Transverse colon (tissue), 4 donors: ENCODE measurements around the gene CES3. TPM values are rescaled to one million over a fixed set of nuclear protein-coding genes. Genes with fewer than 3 reads are reported as not detected.

Source experiments
- DNase-seq: peaks from one replicate; pipeline ENCODE4 v3.0.0-alpha.2; 2019
- H3K27ac ChIP-seq, 4 donors: fragments of 200-600 bp; sonication (generic); 2 replicates each; pipeline ENCODE4 v1.5.1; 2016 to 2018; ENCODE audit warnings: inconsistent platforms in 4 of 4
- H3K27me3 ChIP-seq: fragments of 200-600 bp; sonication (generic); 2 replicates; pipeline ENCODE4 v1.5.1; 2017; ENCODE audit warnings: inconsistent platforms
- H3K36me3 ChIP-seq, 4 donors: fragments of 200-600 bp; sonication (generic); 2 replicates each; pipeline ENCODE4 v1.5.1; 2017 to 2019; ENCODE audit warnings: inconsistent platforms in 4 of 4
- H3K4me1 ChIP-seq, 4 donors: fragments of 200-600 bp; sonication (generic); 2 replicates each; pipeline ENCODE4 v1.5.1; 2017 to 2020; ENCODE audit warnings: inconsistent platforms in 4 of 4
- H3K4me3 ChIP-seq, 4 donors: fragments of 200-600 bp; sonication (generic); 1 replicate in 1 of 4; 2 replicates in 3 of 4; pipeline versions ENCODE4 v1.5.1 to v1.6.1; 2017 to 2019; ENCODE audit warnings: inconsistent platforms in 4 of 4
- H3K9me3 ChIP-seq, 2 donors: fragments of 200-600 bp; sonication (generic); 2 replicates each; pipeline ENCODE4 v1.5.1; 2017 to 2019; ENCODE audit warnings: inconsistent platforms in 2 of 2
- EP300 ChIP-seq: sonication (generic); formaldehyde crosslinking; IDR thresholded peaks from one replicate; pipeline ENCODE4 v1.6.1; 2017; ENCODE audit warnings: antibody characterized with exemption, low read depth
- POLR2A ChIP-seq: fragments of 450-650 bp; IDR thresholded peaks from one replicate; pipeline ENCODE4 v1.6.1; 2016; ENCODE audit warnings: antibody characterized with exemption, mild to moderate bottlenecking, moderate library complexity
- POLR2AphosphoS5 ChIP-seq, 3 donors: sonication (generic); formaldehyde crosslinking; IDR thresholded peaks; one replicate each; pipeline ENCODE4 v1.6.1; 2016; ENCODE audit warnings: antibody characterized with exemption in 3 of 3
- WGBS, 2 donors: methylation state at CpG; one replicate each; pipeline ENCODE4 v1.1.5; 2018; ENCODE audit warnings: low coverage in 1 of 2; 5-methylcytosine and 5-hydroxymethylcytosine counted together
- in situ Hi-C, 4 donors: fragments of 200-750 bp; cut with MboI; loops; one replicate each; pipeline versions ENCODE4 v1.15.0 to v1.15.1; 2017; ENCODE audit warnings: low sequenced_read_pairs in 3 of 4, low pct_ligation_motif_present in 1 of 4, low pct_unique_long_range_greater_than_20kb in 1 of 4
- intact Hi-C: fragments of 100-400 bp; cut with DNase I; formaldehyde crosslinking; loops from one replicate; pipeline ENCODE4 v1.15.1; 2023; ENCODE audit warnings: low total_unique reads
- small RNA-seq, 4 donors: library from RNA; depleted of rRNA; stranded (forward); fragments of <200 nt; gene quantifications; one replicate each; pipeline ENCODE3, GENCODE V24; 2016
- total RNA-seq, 4 donors: library from RNA; depleted of rRNA; stranded (reverse); fragments of >200 nt; gene quantifications; one replicate each; pipeline ENCODE4 v1.1.0, GENCODE V29; 2016
- TF ChIP-seq, protein P1 (sequence below), 5 experiments: fragments of 200-600 bp in 3 of 5; fragments of 450-650 bp in 2 of 5; sonication (generic) in 3 of 5; IDR thresholded peaks; 1 replicate in 2 of 5; 2 replicates in 3 of 5; pipeline ENCODE4 v1.5.1; 2016 to 2017; ENCODE audit warnings: antibody characterized with exemption in 5 of 5, inconsistent platforms in 3 of 5, mild to moderate bottlenecking in 2 of 5, moderate library complexity in 1 of 5

CES3 gene
- total RNA-seq, 4 donors from 2014 or later, result 247 to 616 (median 291) TPM

DNA sequence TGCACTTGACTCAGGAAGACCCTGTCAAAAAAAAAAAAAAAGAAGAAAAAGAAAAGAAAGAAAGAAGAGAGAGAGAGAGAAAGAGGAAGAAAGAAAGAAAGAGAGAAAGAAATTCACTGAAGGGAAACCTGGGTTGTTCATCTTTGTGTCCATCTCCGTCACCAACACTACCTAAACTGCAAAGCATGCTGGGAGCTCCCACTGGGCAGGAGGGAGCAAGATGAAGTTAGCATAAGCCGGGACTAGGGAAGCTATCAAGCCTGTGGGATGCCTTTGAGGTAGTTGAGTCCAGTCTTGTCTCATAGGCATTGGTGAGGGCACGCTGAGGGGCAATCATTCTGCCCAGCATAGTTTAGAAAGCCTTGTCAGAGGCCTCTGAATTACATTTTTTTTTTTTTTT, 60.3 kb downstream of the CES3 start:
- Histone ChIP-seq H3K27me3 (no peaks in the 10 kb centered on the region), H3K36me3 (no peaks in the 10 kb centered on the region), H3K4me1 (no peaks in the 10 kb centered on the region), H3K27ac (no peak overlapping the region), H3K4me3 (no peak overlapping the region), H3K9me3 (no peaks in the 10 kb centered on the region)
- TF ChIP-seq EP300 (no peak), POLR2AphosphoS5 (IDR thresholded peaks at IDR 0.05) (no peak), POLR2A (no peak)
- TF ChIP-seq, protein P1, sequence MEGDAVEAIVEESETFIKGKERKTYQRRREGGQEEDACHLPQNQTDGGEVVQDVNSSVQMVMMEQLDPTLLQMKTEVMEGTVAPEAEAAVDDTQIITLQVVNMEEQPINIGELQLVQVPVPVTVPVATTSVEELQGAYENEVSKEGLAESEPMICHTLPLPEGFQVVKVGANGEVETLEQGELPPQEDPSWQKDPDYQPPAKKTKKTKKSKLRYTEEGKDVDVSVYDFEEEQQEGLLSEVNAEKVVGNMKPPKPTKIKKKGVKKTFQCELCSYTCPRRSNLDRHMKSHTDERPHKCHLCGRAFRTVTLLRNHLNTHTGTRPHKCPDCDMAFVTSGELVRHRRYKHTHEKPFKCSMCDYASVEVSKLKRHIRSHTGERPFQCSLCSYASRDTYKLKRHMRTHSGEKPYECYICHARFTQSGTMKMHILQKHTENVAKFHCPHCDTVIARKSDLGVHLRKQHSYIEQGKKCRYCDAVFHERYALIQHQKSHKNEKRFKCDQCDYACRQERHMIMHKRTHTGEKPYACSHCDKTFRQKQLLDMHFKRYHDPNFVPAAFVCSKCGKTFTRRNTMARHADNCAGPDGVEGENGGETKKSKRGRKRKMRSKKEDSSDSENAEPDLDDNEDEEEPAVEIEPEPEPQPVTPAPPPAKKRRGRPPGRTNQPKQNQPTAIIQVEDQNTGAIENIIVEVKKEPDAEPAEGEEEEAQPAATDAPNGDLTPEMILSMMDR (IDR thresholded peaks at IDR 0.05), result no peak
- WGBS, 2 donors, result 78 to 100% methylated on average over 1 to 3 of the region's 3 CpGs
- in situ Hi-C loops, result no loop called here
- intact Hi-C loops, result no loop called here
- DNase-seq, result peak; percentile 2

DNA sequence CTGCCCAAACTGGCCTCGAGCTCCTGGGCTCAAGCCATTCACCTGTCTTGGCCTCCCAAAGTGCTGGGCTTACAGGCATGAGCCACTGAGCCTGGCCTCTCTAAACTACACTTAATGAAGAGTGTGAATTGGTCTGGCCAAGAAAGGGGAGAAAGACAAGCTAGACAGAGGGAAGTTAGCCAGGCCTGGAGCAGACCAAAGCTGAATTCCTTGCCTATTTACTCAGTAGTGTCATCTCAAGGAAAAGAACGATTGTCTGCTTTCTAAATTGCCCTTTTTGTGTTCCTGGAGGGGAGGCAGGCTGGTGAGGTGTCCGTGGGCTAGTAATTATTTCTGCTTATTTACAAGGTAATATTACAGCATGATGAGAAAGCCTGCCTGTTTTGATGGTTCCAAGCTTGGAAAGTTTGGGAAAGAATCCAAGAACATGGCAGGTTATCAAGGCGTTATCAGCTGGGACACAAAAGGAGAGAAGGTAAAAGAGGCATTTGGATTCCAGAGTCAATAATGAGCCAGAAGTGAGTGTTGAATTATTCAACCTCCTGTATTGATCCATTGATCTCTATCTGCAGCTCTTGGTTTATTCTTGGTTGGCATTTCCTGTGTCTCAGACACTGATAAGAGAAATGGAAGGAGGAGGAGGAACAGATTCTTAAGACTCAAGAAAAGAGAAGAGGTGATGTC, 61.6 kb downstream of the CES3 start:
- no peak for DNase-seq
- H3K4me3 ChIP-seq, result no peak overlapping the region
- TF ChIP-seq EP300 (no peak), POLR2A (no peak), POLR2AphosphoS5 (IDR thresholded peaks at IDR 0.05) (no peak)
- TF ChIP-seq, protein P1 (IDR thresholded peaks at IDR 0.05), result no peak
- H3K4me1 ChIP-seq, result no peaks in the 10 kb centered on the region
- intact Hi-C loops, result no loop called here
- H3K36me3 ChIP-seq, result no peaks in the 10 kb centered on the region
- WGBS, 2 donors, result 43 to 71% methylated on average over 3 to 4 of the region's 4 CpGs
- H3K9me3 ChIP-seq, result no peaks in the 10 kb centered on the region
- H3K27ac ChIP-seq, result no peak overlapping the region
- H3K27me3 ChIP-seq, result no peaks in the 10 kb centered on the region
- in situ Hi-C loops, result no loop called here

DNA sequence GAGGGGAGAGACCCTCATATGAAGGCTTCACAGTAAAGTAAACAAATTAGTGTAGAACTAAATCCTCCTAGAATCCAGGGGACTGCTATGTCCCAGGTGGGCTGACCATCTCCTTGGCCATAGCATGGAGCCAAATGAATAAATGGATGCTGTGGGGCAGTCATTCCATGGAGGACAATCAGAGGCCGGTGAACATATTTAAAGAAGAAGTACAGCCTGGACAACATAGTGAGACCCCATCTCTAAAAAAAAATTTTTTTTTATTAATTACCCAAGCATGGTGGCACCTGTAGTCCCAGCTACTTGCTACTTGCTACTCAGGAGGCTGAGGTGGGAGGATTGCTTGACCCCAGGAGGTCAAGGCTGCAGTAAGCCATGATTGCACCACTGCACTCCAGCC, 62.6 kb downstream of the CES3 start:
- no peaks in the 10 kb centered on the region for H3K36me3 ChIP-seq
- WGBS, 2 donors, result 86% methylated on average over 1 of the region's 1 CpG; no CpG with 5 or more reads in 1 of the 2 donors
- intact Hi-C loops, result no loop called here
- no peak for DNase-seq
- TF ChIP-seq, protein P1 (IDR thresholded peaks at IDR 0.05), result no peak
- H3K4me3 ChIP-seq, result no peak overlapping the region
- in situ Hi-C loops, result no loop called here
- no peaks in the 10 kb centered on the region for H3K27me3 ChIP-seq
- H3K27ac ChIP-seq, result no peak overlapping the region
- H3K4me1 ChIP-seq, result peaks cover 0 to 6% (median 3%) of the 10 kb centered on the region in 4 donors
- no peaks in the 10 kb centered on the region for H3K9me3 ChIP-seq

Small RNA genes lying within 50 kb of the gene (small RNA-seq; reads per million reads assigned to genes)
- 0 to 0.28 (median 0) reads per million in 4 donors for gene RN7SL543P

Other genes starting within 250 kb of the CES3 start
- gene DYNC1LI2, start 209.7 kb upstream of the CES3 start, total RNA-seq, result 100 to 1,000 TPM; 199 to 393 (median 284) TPM
- under 1 TPM in 1 of 4 donors, not detected in 3; 0.32 TPM for gene TERB1, start 159.7 kb upstream of the CES3 start, total RNA-seq
- 10 to 100 TPM; 25.3 to 45.1 (median 32.1) TPM for gene NAE1, start 130.3 kb upstream of the CES3 start, total RNA-seq
- 100 to 1,000 TPM; 107 to 237 (median 152) TPM for gene CA7, start 116.9 kb upstream of the CES3 start, total RNA-seq
- gene PDP2, start 80.8 kb upstream of the CES3 start, total RNA-seq, result 10 to 100 TPM in 2 of 4 donors, 1 to 10 TPM in 2; 4.9 to 36.2 (median 11.5) TPM
- 1 to 10 TPM in 2 of 4 donors, under 1 TPM in 1, not detected in 1; 0.20 to 2.4 (median 1.8) TPM for gene CDH16, start 42.4 kb upstream of the CES3 start, total RNA-seq
- gene RRAD, start 35.7 kb upstream of the CES3 start, total RNA-seq, result 10 to 100 TPM in 1 of 4 donors, 1 to 10 TPM in 2, not detected in 1; 3.5 to 15.3 (median 4.2) TPM
- 10 to 100 TPM; 15.3 to 93.8 (median 51.6) TPM for gene CIAO2B, start 26.9 kb upstream of the CES3 start, total RNA-seq
- 1,000 to 10,000 TPM in 2 of 4 donors, 100 to 1,000 TPM in 2; 462 to 1,338 (median 921) TPM for gene CES2, start 25.8 kb upstream of the CES3 start, total RNA-seq
- 10 to 100 TPM in 3 of 4 donors, 1 to 10 TPM in 1; 9.7 to 24.7 (median 15.7) TPM for gene CES4A, start 27.3 kb downstream of the CES3 start, total RNA-seq
- gene CBFB, start 67.9 kb downstream of the CES3 start, total RNA-seq, result 100 to 1,000 TPM in 1 of 4 donors, 10 to 100 TPM in 3; 19.7 to 106 (median 33.1) TPM
- gene PHAF1, start 148.7 kb downstream of the CES3 start, total RNA-seq, result 10 to 100 TPM; 13.3 to 23.8 (median 17.7) TPM
- 10 to 100 TPM in 1 of 4 donors, 1 to 10 TPM in 3; 1.5 to 69.1 (median 5.5) TPM for gene B3GNT9, start 189.7 kb downstream of the CES3 start, total RNA-seq
- gene TRADD, start 198.6 kb downstream of the CES3 start, total RNA-seq, result 10 to 100 TPM; 32.2 to 74.8 (median 42.0) TPM
- 10 to 100 TPM; 30.0 to 91.1 (median 55.1) TPM for gene FBXL8, start 198.7 kb downstream of the CES3 start, total RNA-seq
- 100 to 1,000 TPM in 1 of 4 donors, 10 to 100 TPM in 3; 29.5 to 136 (median 76.6) TPM for gene HSF4, start 203.5 kb downstream of the CES3 start, total RNA-seq
- 10 to 100 TPM; 39.5 to 65.9 (median 41.2) TPM for gene NOL3, start 209.3 kb downstream of the CES3 start, total RNA-seq
- gene MATCAP1, start 222.7 kb downstream of the CES3 start, total RNA-seq, result 100 to 1,000 TPM in 1 of 4 donors, 10 to 100 TPM in 3; 27.6 to 220 (median 32.5) TPM
- 1 to 10 TPM in 2 of 4 donors, not detected in 2; 3.0 to 6.7 TPM for gene EXOC3L1, start 228.9 kb downstream of the CES3 start, total RNA-seq
- 100 to 1,000 TPM in 3 of 4 donors, 10 to 100 TPM in 1; 97.5 to 224 (median 159) TPM for gene E2F4, start 230.9 kb downstream of the CES3 start, total RNA-seq
- gene ELMO3, start 237.9 kb downstream of the CES3 start, total RNA-seq, result 10 to 100 TPM; 61.0 to 91.5 (median 77.7) TPM